Left renal pelvis (tissue), 4 donors: ENCODE measurements around the gene SMURF1. TPM values are rescaled to one million over a fixed set of nuclear protein-coding genes. Genes with fewer than 3 reads are reported as not detected.

Source experiments
- DNase-seq, 4 donors: peaks; one replicate each; pipeline ENCODE4 v3.0.0-alpha.2; 2013; ENCODE audit warnings: low read depth in 4 of 4, low spot score in 3 of 4
- polyA plus RNA-seq, 4 donors: library from polyadenylated mRNA; unstranded; fragments of 120-200 nt; gene quantifications; one replicate each; pipeline ENCODE4 v1.2.1, GENCODE V29; 2013; ENCODE audit not compliant: insufficient read length in 4 of 4

Gene SMURF1
- polyA plus RNA-seq, 4 donors, result 14.7 to 17.8 (median 16.7) TPM

GRCh38 chr7:99142727-99143520 lies 984 bp downstream of the SMURF1 start:
- DNase-seq, result peak; percentile 56 to 76 (median 71)

GRCh38 chr7:99141841-99142726 lies 1.8 kb downstream of the SMURF1 start:
- peak in 1 of 4 donors; percentile 31 for DNase-seq

- no peak for DNase-seq
These were observed 2.6 kb downstream of the SMURF1 start for GRCh38 chr7:99141334-99141733.

- no peak for DNase-seq
These were observed 3.1 kb downstream of the SMURF1 start for GRCh38 chr7:99140813-99141212.

GRCh38 chr7:99139036-99139435 lies 4.9 kb downstream of the SMURF1 start:
- no peak for DNase-seq

DNA sequence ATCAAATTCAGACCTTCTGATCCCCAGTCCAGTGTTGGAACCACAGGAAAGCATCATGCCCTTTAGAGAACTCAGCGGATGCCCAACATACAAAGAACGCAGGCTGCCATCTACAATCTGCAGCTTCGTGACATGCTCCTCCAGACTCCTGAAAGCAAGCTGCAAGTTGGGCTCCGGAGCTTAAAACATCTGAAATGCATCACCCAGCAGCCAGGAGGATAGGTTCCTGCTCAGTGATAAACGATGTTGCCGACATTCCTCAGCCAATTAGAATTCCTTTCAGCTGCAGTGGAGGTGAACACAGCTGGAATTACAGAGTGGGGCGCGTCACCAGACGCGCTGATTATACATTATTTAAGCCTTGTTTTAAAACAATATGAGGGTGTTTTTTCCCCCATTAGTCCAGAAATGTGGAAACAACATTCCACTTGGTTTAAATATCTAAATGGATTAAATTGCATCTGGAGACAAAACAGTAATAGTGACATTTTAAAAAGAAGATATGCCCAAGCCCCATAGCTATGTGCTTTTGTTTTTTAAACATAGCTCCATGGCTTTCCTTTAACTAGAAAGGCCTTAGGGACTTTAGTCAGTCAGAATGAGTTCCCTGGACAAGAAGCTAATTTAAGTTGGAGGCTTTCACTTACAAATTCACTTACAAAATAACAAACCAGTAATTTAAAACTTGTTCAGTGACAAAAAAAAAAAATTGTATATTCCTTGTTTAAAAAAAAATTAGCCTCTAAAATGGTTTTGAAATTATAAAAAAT lies 6.3 kb downstream of the SMURF1 start:
- DNase-seq, result peak in 3 of 4 donors; percentile 51 to 76 (median 53)

DNA sequence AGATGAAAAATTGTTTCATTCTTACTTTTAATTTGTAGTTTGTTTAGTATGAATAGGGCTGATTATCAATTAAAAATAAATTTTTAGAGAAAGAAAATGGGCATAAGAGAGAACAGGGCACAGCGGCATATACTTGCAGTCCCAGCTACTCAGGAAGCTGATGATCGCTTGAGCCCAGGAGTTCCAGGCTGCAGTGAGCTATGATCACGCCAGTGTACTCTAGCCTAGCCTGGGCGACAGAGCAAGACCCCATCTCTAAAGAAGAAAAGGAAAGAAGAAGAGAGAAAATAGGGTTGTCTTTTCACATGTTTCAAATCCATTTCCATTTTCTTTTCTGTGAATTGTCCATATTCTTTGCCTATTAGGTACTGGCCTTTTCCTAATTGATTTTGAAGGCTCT lies 8.0 kb downstream of the SMURF1 start:
- DNase-seq, result no peak

DNA sequence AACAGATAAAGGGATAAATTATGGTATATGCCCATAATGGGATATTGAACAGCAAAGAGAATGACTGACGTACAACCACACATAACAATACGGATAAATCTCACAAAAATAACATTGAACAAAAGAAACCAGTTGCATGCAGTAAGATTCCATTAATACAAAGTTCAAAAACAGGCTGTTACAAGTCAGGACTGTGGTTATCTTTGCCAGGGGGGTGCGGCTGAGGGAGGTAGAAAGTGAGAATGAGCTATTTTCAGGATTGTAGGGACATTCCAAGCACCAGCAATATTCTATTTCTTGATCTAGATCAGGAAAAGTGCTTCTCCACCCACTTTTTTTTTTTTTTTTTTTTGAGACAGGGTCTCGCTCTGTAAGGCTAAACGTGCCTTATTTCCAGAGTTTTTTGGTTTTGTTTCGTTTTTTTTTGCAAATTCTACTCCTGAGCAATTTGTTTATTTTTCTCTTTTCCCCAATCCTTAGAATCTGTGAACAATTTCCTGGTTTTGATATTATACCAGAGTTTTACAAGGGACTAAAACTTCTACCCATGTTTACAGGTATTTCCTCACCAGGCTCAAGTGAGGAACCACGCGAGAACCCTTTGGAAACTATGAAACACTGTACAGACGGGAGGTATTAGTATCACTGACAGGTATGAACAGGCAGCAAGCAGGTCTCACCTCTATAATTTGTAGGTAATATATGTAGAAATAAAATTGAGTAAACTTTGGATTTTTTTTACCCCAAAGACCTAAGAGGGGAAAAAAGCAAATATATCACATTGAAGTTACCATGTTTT lies 9.9 kb downstream of the SMURF1 start:
- DNase-seq, result no peak

GRCh38 chr7:99132595-99133321 lies 11.2 kb downstream of the SMURF1 start:
- no peak for DNase-seq

GRCh38 chr7:99131290-99131689 lies 12.6 kb downstream of the SMURF1 start:
- DNase-seq, result no peak

DNA sequence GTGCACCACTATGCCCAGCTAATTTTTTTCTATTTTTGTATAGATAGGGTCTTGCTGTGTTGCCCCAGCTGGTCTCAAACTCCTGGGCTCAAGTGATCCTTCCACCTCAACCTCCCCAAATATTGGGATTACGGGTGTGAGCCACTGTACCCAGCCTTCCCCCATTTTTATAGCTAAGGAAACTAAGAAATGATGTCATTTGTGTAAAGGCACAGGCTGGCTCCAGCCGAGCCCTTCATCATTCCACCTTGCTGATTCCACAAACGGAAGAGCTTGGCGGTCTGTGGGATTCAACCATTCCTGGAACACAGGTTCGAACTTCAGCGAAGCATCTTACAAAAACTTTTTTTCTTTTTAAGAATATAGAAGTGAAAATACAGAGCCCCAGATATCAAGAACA lies 14.4 kb downstream of the SMURF1 start:
- no peak for DNase-seq

DNA sequence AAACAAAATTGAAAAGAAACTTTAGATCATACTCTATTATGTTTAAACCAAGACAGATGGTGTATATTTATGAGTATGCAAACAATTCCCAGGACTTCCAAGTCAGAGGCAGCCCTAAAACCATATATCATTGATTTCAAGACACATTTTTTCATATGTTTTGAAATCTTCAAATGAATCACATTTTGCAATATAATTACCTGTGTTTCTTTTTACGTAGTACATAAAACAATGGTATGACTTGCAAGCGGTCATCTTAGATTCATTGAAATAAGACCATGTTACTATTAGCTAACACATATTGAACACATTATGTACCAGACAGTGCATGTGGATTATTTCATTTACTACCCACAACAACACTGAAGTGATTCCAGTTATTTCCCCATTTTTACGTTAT lies 14.9 kb downstream of the SMURF1 start:
- no peak for DNase-seq

- no peak for DNase-seq
These were observed 15.6 kb downstream of the SMURF1 start for GRCh38 chr7:99128076-99128950.

DNA sequence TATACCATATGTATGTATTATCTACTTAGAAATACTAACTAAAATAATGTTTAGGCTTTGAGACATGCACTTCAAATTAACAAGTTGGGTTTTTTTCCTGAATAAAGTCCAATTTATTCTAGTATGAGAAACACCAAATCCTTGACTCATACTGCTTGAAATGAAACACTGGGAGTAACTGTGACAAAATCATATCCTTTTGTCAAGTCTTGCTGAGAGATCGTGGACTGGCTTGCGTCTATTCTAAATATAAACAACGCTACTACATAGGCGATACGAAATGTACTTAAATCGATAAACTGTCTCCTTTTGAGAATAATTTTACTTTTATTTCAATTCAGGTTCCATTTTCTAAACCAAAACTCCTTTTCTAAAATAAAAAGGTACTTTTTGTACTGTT lies 16.3 kb downstream of the SMURF1 start:
- DNase-seq, result no peak

- DNase-seq, result no peak
These were observed 16.9 kb downstream of the SMURF1 start for GRCh38 chr7:99126921-99127553.

- no peak for DNase-seq
These were observed 18.4 kb downstream of the SMURF1 start for GRCh38 chr7:99125505-99125865.

- no peak for DNase-seq
These were observed 19.0 kb downstream of the SMURF1 start for GRCh38 chr7:99124751-99125504.
